Small intestine (tissue), 7 donors: ENCODE results near the gene RHBDL1. TPM values are rescaled to one million over a fixed set of nuclear protein-coding genes. Genes with fewer than 3 reads are reported as not detected.
A peak's percentile ranks its signal among the peaks of the same experiment; 100 is the strongest.

ENCODE experiments used
- DNase-seq, 2 donors: peaks; one replicate each; pipeline versions ENCODE4 v3.0.0 to v3.0.0-alpha.2; 2013
- FAIRE-seq: peaks from 2 replicates; lab custom pipeline; 2012; peaks lifted over from hg19 to GRCh38; lab: Jason Lieb, UNC
- H3K27ac ChIP-seq, 3 donors: one replicate each; pipeline ENCODE4 v1.5.1; 2013; ENCODE audit warnings: low read length in 2 of 3, mild to moderate bottlenecking in 2 of 3, control low read depth in 1 of 3, inconsistent platforms in 1 of 3, low read depth in 1 of 3, moderate library complexity in 1 of 3
- H3K27me3 ChIP-seq, 3 donors: one replicate each; pipeline ENCODE4 v1.6.1; 2013; ENCODE audit warnings: low read length in 3 of 3, inconsistent platforms in 1 of 3; ENCODE audit not compliant: control insufficient read depth in 3 of 3, insufficient read depth in 3 of 3
- H3K36me3 ChIP-seq, 3 donors: one replicate each; pipeline ENCODE4 v1.6.1; 2013; ENCODE audit warnings: low read length in 3 of 3, inconsistent platforms in 1 of 3, low read depth in 1 of 3, mild to moderate bottlenecking in 1 of 3, moderate library complexity in 1 of 3; ENCODE audit not compliant: control insufficient read depth in 3 of 3, insufficient read depth in 2 of 3
- H3K4me1 ChIP-seq, 3 donors: one replicate each; pipeline ENCODE4 v1.6.1; 2013; ENCODE audit warnings: low read length in 2 of 3, inconsistent platforms in 1 of 3, low read depth in 1 of 3, mild to moderate bottlenecking in 1 of 3, moderate library complexity in 1 of 3; ENCODE audit not compliant: control insufficient read depth in 3 of 3, insufficient read depth in 2 of 3
- H3K4me3 ChIP-seq, 3 donors: one replicate each; pipeline ENCODE4 v1.5.1; 2013; ENCODE audit warnings: low read length in 3 of 3, control low read depth in 1 of 3, inconsistent platforms in 1 of 3, low read depth in 1 of 3, mild to moderate bottlenecking in 1 of 3, moderate library complexity in 1 of 3
- H3K9me3 ChIP-seq, 2 donors: one replicate each; pipeline ENCODE4 v1.6.1; 2013; ENCODE audit warnings: low read depth in 1 of 2, low read length in 1 of 2; ENCODE audit not compliant: control insufficient read depth in 2 of 2, insufficient read depth in 1 of 2
- WGBS, 3 donors: extraction: QIAGEN DNeasy Blood & Tissue Kit; methylation state at CpG; one replicate each; pipeline ENCODE4 v1.1.7; 2013; 5-methylcytosine and 5-hydroxymethylcytosine counted together
- polyA plus RNA-seq, 4 donors: library from polyadenylated mRNA; stranded (reverse) in 3 of 4; unstranded in 1 of 4; fragments of 200-250 nt in 3 of 4; fragments of 120-200 nt in 1 of 4; gene quantifications; one replicate each; pipeline versions ENCODE4 v1.2.1 to v1.2.3, GENCODE V29; 2013
- donor health status: healthy with polysubstance abuse.
- donor health status: control.
- donor health status: control.
- donor health status: Bipolar disorder and iron deficiency.
- donor health status: healthy.

Gene RHBDL1
- polyA plus RNA-seq, 4 donors: 2.7 to 6.2 (median 4.7) TPM

DNA sequence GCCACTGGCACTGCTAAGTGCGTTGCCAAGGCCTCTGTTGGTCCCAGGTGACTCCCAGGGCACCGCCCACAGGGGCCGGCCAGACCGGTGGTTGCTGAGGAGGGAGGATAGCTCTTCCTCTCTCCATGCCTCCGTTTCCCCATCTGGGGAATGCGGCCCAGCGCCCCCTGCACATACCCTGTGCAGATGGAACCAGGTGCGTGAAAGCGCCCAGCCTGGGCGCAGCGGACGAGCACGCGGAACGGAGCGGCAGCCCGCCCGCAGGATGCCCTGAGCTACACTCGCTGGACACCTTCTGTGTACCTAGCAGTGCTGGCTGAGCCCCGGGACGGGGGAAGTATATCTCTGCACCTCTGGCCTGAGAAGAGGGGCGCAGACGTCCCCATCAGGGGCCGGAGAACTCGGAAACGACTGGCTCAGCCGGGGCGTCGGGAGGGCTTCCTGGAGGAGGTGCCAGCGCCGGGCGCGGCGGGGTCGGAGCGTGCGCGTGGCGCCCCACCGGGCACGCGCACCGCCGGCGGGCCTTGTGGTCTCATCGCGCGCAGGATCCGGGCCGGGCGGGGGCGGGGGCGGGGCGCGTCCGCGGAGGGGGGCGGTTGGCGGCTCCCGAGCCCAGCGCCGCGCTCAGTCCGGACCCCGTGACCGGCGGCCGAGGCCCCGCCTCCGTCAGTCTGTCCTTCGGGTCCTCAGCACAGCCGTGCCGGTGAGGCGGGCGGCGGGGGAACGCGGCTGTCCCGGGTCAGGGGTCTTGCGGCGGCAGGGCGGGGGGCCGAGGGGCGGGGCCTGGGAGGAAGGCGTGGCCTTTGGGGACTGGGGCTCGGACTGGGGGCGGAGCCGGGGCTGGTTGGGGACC is 51.2 kb downstream of the RHBDL1 start, which contains the start of the genes CCDC78 and HAGHL:
TSS of gene CCDC78 (minus strand) at position 6 of the 853 bp plus-strand sequence. CDS start 76 bp downstream, outside the sequence.
TSS of gene HAGHL (plus strand) at position 669 of the 853 bp plus-strand sequence. CDS start 404 bp downstream, outside the sequence.
- H3K36me3 ChIP-seq: peaks cover 0 to 45% (median 0%) of the 10 kb centered on the region in 3 donors
- peaks cover 2 to 5% of the 10 kb centered on the region in 2 donors for H3K9me3 ChIP-seq
- no peak within 1 kb of the TSS for H3K27ac ChIP-seq
- DNase-seq (peak in 1 of 2 donors; percentile 46), FAIRE-seq (no peak)
- H3K4me3 ChIP-seq: peak within 1 kb of the TSS; percentile 25 to 52 (median 41)
- peaks cover 0 to 22% (median 10%) of the 10 kb centered on the region in 3 donors for H3K27me3 ChIP-seq
- peaks cover 0 to 23% (median 4%) of the 10 kb centered on the region in 3 donors for H3K4me1 ChIP-seq
- 1 to 2% (median 2%) methylated on average over 49 to 88 of the region's 88 CpGs for WGBS, 3 donors

DNA sequence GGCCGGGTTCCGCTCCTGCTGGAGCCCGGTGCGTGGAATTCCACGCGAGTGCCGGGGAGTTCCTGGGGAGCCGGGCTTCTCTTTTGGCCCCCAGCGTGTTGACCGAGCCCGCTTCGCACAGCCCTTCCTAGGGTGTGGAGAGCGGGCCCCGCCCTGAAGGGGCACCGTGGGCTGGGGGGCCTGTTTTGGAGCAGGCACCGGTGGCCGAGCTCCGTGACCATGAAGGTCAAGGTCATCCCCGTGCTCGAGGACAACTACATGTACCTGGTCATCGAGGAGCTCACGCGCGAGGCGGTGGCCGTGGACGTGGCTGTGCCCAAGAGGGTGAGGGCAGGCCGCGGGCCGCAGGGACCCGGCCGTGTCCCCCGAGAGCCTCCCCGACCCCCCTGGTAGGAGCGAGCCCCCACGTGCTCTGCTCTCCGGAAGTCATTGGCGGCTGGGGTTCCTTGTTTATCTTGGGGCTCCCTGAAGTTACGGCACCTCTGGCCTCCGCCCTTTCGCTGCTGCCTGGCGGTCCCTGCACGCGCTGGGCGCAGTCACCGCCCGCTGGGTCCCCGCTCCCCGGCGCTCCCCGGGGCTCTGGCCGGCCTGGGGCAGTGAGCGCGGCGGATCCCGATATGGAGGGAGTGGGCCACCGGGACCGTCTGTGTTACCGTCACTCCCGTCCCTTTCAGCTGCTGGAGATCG is 52.0 kb downstream of the RHBDL1 start:
- Histone ChIP-seq H3K4me3 (peak overlapping the region; percentile 25 to 52 (median 41)), H3K4me1 (peaks cover 0 to 19% (median 4%) of the 10 kb centered on the region in 3 donors), H3K27me3 (peaks cover 0 to 22% (median 10%) of the 10 kb centered on the region in 3 donors), H3K36me3 (peaks cover 0 to 45% (median 0%) of the 10 kb centered on the region in 3 donors), H3K27ac (no peak overlapping the region), H3K9me3 (no peaks in the 10 kb centered on the region)
- DNase-seq (peak in 1 of 2 donors; percentile 59), FAIRE-seq (no peak)
- 0 to 1% (median 0%) methylated on average over 42 to 61 of the region's 61 CpGs for WGBS, 3 donors

Other genes starting within 250 kb of the RHBDL1 start
- 100 to 1,000 TPM in 1 of 4 donors, 10 to 100 TPM in 3; 51.3 to 105 (median 70.2) TPM for gene CAPN15, start 148.0 kb upstream of the RHBDL1 start, polyA plus RNA-seq
- gene PRR35, start 115.3 kb upstream of the RHBDL1 start, polyA plus RNA-seq: not detected
- 1 to 10 TPM in 1 of 4 donors, under 1 TPM in 2, not detected in 1; 0.45 to 2.2 (median 0.79) TPM for gene NHLRC4, start 108.7 kb upstream of the RHBDL1 start, polyA plus RNA-seq
- 10 to 100 TPM; 21.3 to 43.5 (median 28.0) TPM for gene PIGQ, start 105.7 kb upstream of the RHBDL1 start, polyA plus RNA-seq
- 10 to 100 TPM; 28.9 to 49.0 (median 34.6) TPM for gene RAB40C, start 85.6 kb upstream of the RHBDL1 start, polyA plus RNA-seq
- gene WFIKKN1, start 44.7 kb upstream of the RHBDL1 start, polyA plus RNA-seq: 1 to 10 TPM in 3 of 4 donors, under 1 TPM in 1; 0.60 to 7.6 (median 3.6) TPM
- 100 to 1,000 TPM in 3 of 4 donors, 10 to 100 TPM in 1; 54.4 to 135 (median 113) TPM for gene METTL26, start 39.4 kb upstream of the RHBDL1 start, polyA plus RNA-seq
- gene MCRIP2, start 33.8 kb upstream of the RHBDL1 start, polyA plus RNA-seq: 100 to 1,000 TPM in 3 of 4 donors, 10 to 100 TPM in 1; 43.4 to 279 (median 166) TPM
- 10 to 100 TPM; 15.7 to 36.5 (median 25.6) TPM for gene WDR90, start 26.3 kb upstream of the RHBDL1 start, polyA plus RNA-seq
- gene RHOT2, start 7.5 kb upstream of the RHBDL1 start, polyA plus RNA-seq: 100 to 1,000 TPM in 3 of 4 donors, 10 to 100 TPM in 1; 89.3 to 207 (median 159) TPM
- 100 to 1,000 TPM in 3 of 4 donors, 10 to 100 TPM in 1; 66.2 to 122 (median 118) TPM for gene STUB1, start 4.7 kb downstream of the RHBDL1 start, polyA plus RNA-seq
- 10 to 100 TPM; 23.0 to 46.2 (median 31.9) TPM for gene JMJD8, start 8.7 kb downstream of the RHBDL1 start, polyA plus RNA-seq
- 10 to 100 TPM in 1 of 4 donors, 1 to 10 TPM in 3; 5.4 to 11.7 (median 9.3) TPM for gene WDR24, start 14.7 kb downstream of the RHBDL1 start, polyA plus RNA-seq
- 1 to 10 TPM in 3 of 4 donors, under 1 TPM in 1; 0.81 to 3.4 (median 1.2) TPM for gene FBXL16, start 30.1 kb downstream of the RHBDL1 start, polyA plus RNA-seq
- gene METRN, start 39.4 kb downstream of the RHBDL1 start, polyA plus RNA-seq: 10 to 100 TPM in 2 of 4 donors, 1 to 10 TPM in 2; 4.9 to 14.1 (median 9.3) TPM
- gene ANTKMT, start 45.5 kb downstream of the RHBDL1 start, polyA plus RNA-seq: 10 to 100 TPM; 23.0 to 55.5 (median 38.1) TPM
- gene CCDC78, start 50.8 kb downstream of the RHBDL1 start, polyA plus RNA-seq: 1 to 10 TPM in 1 of 4 donors, under 1 TPM in 2, not detected in 1; 0.72 to 1.6 (median 0.95) TPM
- 1 to 10 TPM; 1.4 to 4.8 (median 3.4) TPM for gene HAGHL, start 51.4 kb downstream of the RHBDL1 start, polyA plus RNA-seq
- 10 to 100 TPM; 32.5 to 68.0 (median 44.7) TPM for gene CIAO3, start 65.3 kb downstream of the RHBDL1 start, polyA plus RNA-seq
- 10 to 100 TPM in 1 of 4 donors, 1 to 10 TPM in 3; 1.3 to 29.7 (median 4.5) TPM for gene MSLN, start 85.1 kb downstream of the RHBDL1 start, polyA plus RNA-seq
- 10 to 100 TPM; 17.6 to 26.2 (median 21.6) TPM for gene RPUSD1, start 112.7 kb downstream of the RHBDL1 start, polyA plus RNA-seq
- gene CHTF18, start 112.9 kb downstream of the RHBDL1 start, polyA plus RNA-seq: 10 to 100 TPM in 2 of 4 donors, 1 to 10 TPM in 2; 5.6 to 24.6 (median 13.5) TPM
- 1 to 10 TPM in 2 of 4 donors, under 1 TPM in 2; 0.73 to 3.0 (median 1.9) TPM for gene GNG13, start 125.1 kb downstream of the RHBDL1 start, polyA plus RNA-seq